Esophagus muscularis mucosa (tissue), 4 donors: ENCODE measurements around the gene ANKRD11. TPM values are rescaled to one million over a fixed set of nuclear protein-coding genes. Genes with fewer than 3 reads are reported as not detected.

Source experiments
- DNase-seq: peaks from one replicate; pipeline ENCODE4 v3.0.0-alpha.2; 2017; ENCODE audit errors: extremely low spot score
- H3K27ac ChIP-seq, 4 donors: fragments of 200-600 bp; sonication (generic); replicated peaks in 1 of 4; 1 replicate in 3 of 4; 2 replicates in 1 of 4; pipeline ENCODE4 v1.5.1; 2016 to 2019; ENCODE audit warnings: mild to moderate bottlenecking in 1 of 4
- H3K27me3 ChIP-seq, 4 donors: fragments of 200-600 bp; sonication (generic); one replicate each; pipeline versions ENCODE4 v1.5.1 to v1.6.0; 2016 to 2019
- H3K36me3 ChIP-seq, 4 donors: fragments of 200-600 bp; sonication (generic); one replicate each; pipeline ENCODE4 v1.5.1; 2016 to 2019
- H3K4me1 ChIP-seq, 4 donors: fragments of 200-600 bp; sonication (generic); one replicate each; pipeline ENCODE4 v1.5.1; 2016 to 2019
- H3K4me3 ChIP-seq, 4 donors: fragments of 200-600 bp; sonication (generic); 1 replicate in 2 of 4; 2 replicates in 2 of 4; pipeline ENCODE4 v1.5.1; 2016 to 2019; ENCODE audit warnings: mild to moderate bottlenecking in 4 of 4, moderate library complexity in 1 of 4
- H3K9me3 ChIP-seq, 4 donors: fragments of 200-600 bp; sonication (generic); 1 replicate in 3 of 4; 2 replicates in 1 of 4; pipeline ENCODE4 v1.5.1; 2016 to 2019
- CTCF ChIP-seq, 3 experiments: fragments of 200-600 bp in 2 of 3; fragments of 450-650 bp in 1 of 3; sonication (generic) in 2 of 3; IDR thresholded peaks; one replicate each; pipeline ENCODE4 v1.5.1; 2017 to 2019; ENCODE audit warnings: antibody characterized with exemption in 3 of 3, mild to moderate bottlenecking in 2 of 3, moderate library complexity in 1 of 3
- EP300 ChIP-seq: sonication (generic); formaldehyde crosslinking; IDR thresholded peaks from one replicate; pipeline ENCODE4 v1.6.1; 2017; ENCODE audit warnings: antibody characterized with exemption
- POLR2A ChIP-seq: fragments of 450-650 bp; IDR thresholded peaks from one replicate; pipeline ENCODE4 v1.6.1; 2017; ENCODE audit warnings: antibody characterized with exemption, moderate library complexity, mild to moderate bottlenecking, low read depth
- POLR2AphosphoS5 ChIP-seq, 2 donors: sonication (generic); formaldehyde crosslinking; IDR thresholded peaks; one replicate each; pipeline ENCODE4 v1.6.1; 2017; ENCODE audit warnings: antibody characterized with exemption in 2 of 2
- WGBS: methylation state at CpG from one replicate; pipeline ENCODE4 v1.1.5; 2018; 5-methylcytosine and 5-hydroxymethylcytosine counted together
- intact Hi-C: fragments of 100-400 bp; cut with DNase I; formaldehyde crosslinking; loops from one replicate; pipeline ENCODE4 v1.15.1; 2023
- total RNA-seq, 4 donors: library from RNA; depleted of rRNA; stranded (reverse); fragments of >200 nt; gene quantifications; one replicate each; pipeline versions ENCODE4 v1.1.0 to v1.2.1, GENCODE V29; 2016

Gene ANKRD11
- total RNA-seq, 4 donors from 2014 or later = 60.8 to 119 (median 105) TPM

- no peak overlapping the region for H3K4me3 ChIP-seq
- intact Hi-C loops = no loop called here
- no peak overlapping the region for H3K27ac ChIP-seq
- H3K9me3 ChIP-seq = no peaks in the 10 kb centered on the region
- no peak for DNase-seq
- no peaks in the 10 kb centered on the region for H3K27me3 ChIP-seq
- peaks cover 86 to 100% (median 98%) of the 10 kb centered on the region in 4 donors for H3K4me1 ChIP-seq
- 89% methylated on average over 23 of the region's 23 CpGs for WGBS
- TF ChIP-seq POLR2A = no peak
- TF ChIP-seq CTCF (IDR thresholded peaks at IDR 0.05) = no peak
- TF ChIP-seq EP300 = no peak
- TF ChIP-seq POLR2AphosphoS5 (IDR thresholded peaks at IDR 0.05) = no peak
- peaks cover 3 to 18% (median 7%) of the 10 kb centered on the region in 4 donors for H3K36me3 ChIP-seq
These were observed 172.5 kb downstream of the ANKRD11 start for GRCh38 chr16:89317729-89318429.

GRCh38 chr16:89317101-89317671, 173.2 kb downstream of the ANKRD11 start:
- H3K4me1 ChIP-seq = peaks cover 79 to 97% (median 95%) of the 10 kb centered on the region in 4 donors
- DNase-seq = no peak
- H3K4me3 ChIP-seq = no peak overlapping the region
- no peaks in the 10 kb centered on the region for H3K27me3 ChIP-seq
- H3K36me3 ChIP-seq = peaks cover 10 to 25% (median 14%) of the 10 kb centered on the region in 4 donors
- H3K27ac ChIP-seq = peak overlapping the region in 3 of 4 donors; percentile 9 to 56 (median 11)
- intact Hi-C loops = no loop called here
- no peaks in the 10 kb centered on the region for H3K9me3 ChIP-seq
- no peak for TF ChIP-seq POLR2AphosphoS5 (IDR thresholded peaks at IDR 0.05)
- no peak for TF ChIP-seq EP300
- no peak for TF ChIP-seq CTCF (IDR thresholded peaks at IDR 0.05)
- no peak for TF ChIP-seq POLR2A
- WGBS = 92% methylated on average over 12 of the region's 12 CpGs

- DNase-seq = no peak
- Histone ChIP-seq H3K36me3 (peaks cover 15 to 30% (median 19%) of the 10 kb centered on the region in 4 donors), H3K4me1 (peaks cover 74 to 94% (median 91%) of the 10 kb centered on the region in 4 donors), H3K9me3 (no peaks in the 10 kb centered on the region), H3K27me3 (no peaks in the 10 kb centered on the region), H3K27ac (peak overlapping the region in 3 of 4 donors; percentile 9 to 56 (median 11)), H3K4me3 (no peak overlapping the region)
- no peak for TF ChIP-seq CTCF (IDR thresholded peaks at IDR 0.05)
- TF ChIP-seq EP300 = no peak
- no peak for TF ChIP-seq POLR2A
- no peak for TF ChIP-seq POLR2AphosphoS5 (IDR thresholded peaks at IDR 0.05)
- 84% methylated on average over 14 of the region's 14 CpGs for WGBS
- intact Hi-C loops = no loop called here
These were observed 173.7 kb downstream of the ANKRD11 start for GRCh38 chr16:89316701-89317100.

GRCh38 chr16:89315791-89316581, 174.4 kb downstream of the ANKRD11 start:
- Histone ChIP-seq H3K36me3 (peaks cover 16 to 32% (median 21%) of the 10 kb centered on the region in 4 donors), H3K27me3 (no peaks in the 10 kb centered on the region), H3K4me1 (peaks cover 67 to 87% (median 84%) of the 10 kb centered on the region in 4 donors), H3K4me3 (no peak overlapping the region), H3K27ac (peak overlapping the region in 2 of 4 donors; percentile 23 to 64), H3K9me3 (no peaks in the 10 kb centered on the region)
- TF ChIP-seq POLR2AphosphoS5 (IDR thresholded peaks at IDR 0.05) = peak; percentile 58 to 70
- TF ChIP-seq POLR2A = no peak
- 56% methylated on average over 18 of the region's 20 CpGs for WGBS
- intact Hi-C loops = no loop called here
- no peak for DNase-seq

GRCh38 chr16:89315271-89315670, 175.1 kb downstream of the ANKRD11 start:
- H3K9me3 ChIP-seq = no peaks in the 10 kb centered on the region
- H3K27me3 ChIP-seq = no peaks in the 10 kb centered on the region
- intact Hi-C loops = no loop called here
- peaks cover 60 to 80% (median 77%) of the 10 kb centered on the region in 4 donors for H3K4me1 ChIP-seq
- TF ChIP-seq POLR2A (no peak), CTCF (IDR thresholded peaks at IDR 0.05) (no peak), POLR2AphosphoS5 (IDR thresholded peaks at IDR 0.05) (no peak), EP300 (no peak)
- peak overlapping the region in 2 of 4 donors; percentile 23 to 64 for H3K27ac ChIP-seq
- H3K36me3 ChIP-seq = peaks cover 16 to 32% (median 24%) of the 10 kb centered on the region in 4 donors
- no peak for DNase-seq
- no peak overlapping the region for H3K4me3 ChIP-seq
- WGBS = 75% methylated on average over 18 of the region's 19 CpGs
